MM.1S (cell line): ENCODE data around the gene KCNK17.

Experiments
- DNase-seq: peaks from one replicate; pipeline ENCODE4 v3.0.0-alpha.2; 2015
- H2AFZ ChIP-seq: fragments of 300-600 bp; sonication (generic); 2 replicates; pipeline ENCODE4 v1.6.0; 2016; ENCODE audit warnings: antibody characterized with exemption, low read length
- H3F3A ChIP-seq: fragments of 300-600 bp; sonication (generic); 2 replicates; pipeline ENCODE4 v1.6.1; 2016; ENCODE audit warnings: mild to moderate bottlenecking, antibody characterized with exemption, low read length, moderate library complexity, mixed read lengths; ENCODE audit not compliant: insufficient read depth
- H3K27ac ChIP-seq: fragments of 300-600 bp; sonication (generic); 2 replicates; pipeline ENCODE4 v1.5.1; 2016; ENCODE audit warnings: mild to moderate bottlenecking, low read length
- H3K27me3 ChIP-seq: fragments of 300-600 bp; sonication (generic); replicated peaks from 2 replicates; pipeline ENCODE4 v1.6.0; 2016; ENCODE audit warnings: low read length; ENCODE audit not compliant: insufficient read depth
- H3K36me3 ChIP-seq: fragments of 300-600 bp; sonication (generic); replicated peaks from 2 replicates; pipeline ENCODE4 v1.6.1; 2016; ENCODE audit warnings: mild to moderate bottlenecking, low read length, mixed read lengths; ENCODE audit not compliant: insufficient read depth
- H3K4me1 ChIP-seq: fragments of 300-600 bp; sonication (generic); 2 replicates; pipeline ENCODE4 v1.6.1; 2016; ENCODE audit warnings: low read length, mixed read lengths
- H3K4me2 ChIP-seq: fragments of 300-600 bp; sonication (generic); 2 replicates; pipeline ENCODE4 v1.6.0; 2016; ENCODE audit warnings: low read depth, low read length
- H3K4me3 ChIP-seq: fragments of 300-600 bp; sonication (generic); 2 replicates; pipeline ENCODE4 v1.5.1; 2016; ENCODE audit warnings: low read length, mixed read lengths
- H3K79me2 ChIP-seq: fragments of 300-600 bp; sonication (generic); 2 replicates; pipeline ENCODE4 v1.6.1; 2016; ENCODE audit warnings: mixed run types, low read length, mixed read lengths
- H3K9ac ChIP-seq: fragments of 300-600 bp; sonication (generic); 2 replicates; pipeline ENCODE4 v1.6.1; 2016; ENCODE audit warnings: low read length, mixed read lengths
- H3K9me2 ChIP-seq: fragments of 300-600 bp; sonication (generic); replicated peaks from 2 replicates; pipeline ENCODE4 v1.6.1; 2016; ENCODE audit warnings: mild to moderate bottlenecking, low read length, mixed read lengths; ENCODE audit not compliant: insufficient read depth
- H3K9me3 ChIP-seq: fragments of 300-600 bp; sonication (generic); replicated peaks from 2 replicates; pipeline ENCODE4 v1.6.1; 2016; ENCODE audit warnings: mild to moderate bottlenecking, low read length, mixed read lengths; ENCODE audit not compliant: insufficient read depth
- H4K20me1 ChIP-seq: fragments of 300-600 bp; sonication (generic); 2 replicates; pipeline ENCODE4 v1.6.1; 2016; ENCODE audit warnings: mild to moderate bottlenecking, low read length, moderate library complexity, mixed read lengths; ENCODE audit not compliant: insufficient read depth
- EZH2 ChIP-seq: fragments of 300-600 bp; sonication (generic); optimal IDR thresholded peaks from 2 replicates; pipeline ENCODE3; 2017; ENCODE audit warnings: low read depth, mild to moderate bottlenecking, antibody characterized with exemption, low read length, mixed read lengths
- EZH2phosphoT487 ChIP-seq: fragments of 300-600 bp; sonication (generic); IDR thresholded peaks from 2 replicates; pipeline ENCODE4 v1.6.1; 2018; ENCODE audit warnings: antibody characterized with exemption, low read length
- TF ChIP-seq, protein P1 (sequence below): fragments of 300-600 bp; sonication (generic); IDR thresholded peaks from 2 replicates; pipeline ENCODE4 v1.5.1; 2016; ENCODE audit warnings: antibody characterized with exemption, low read length, mixed read lengths

The KCNK17 gene

DNA sequence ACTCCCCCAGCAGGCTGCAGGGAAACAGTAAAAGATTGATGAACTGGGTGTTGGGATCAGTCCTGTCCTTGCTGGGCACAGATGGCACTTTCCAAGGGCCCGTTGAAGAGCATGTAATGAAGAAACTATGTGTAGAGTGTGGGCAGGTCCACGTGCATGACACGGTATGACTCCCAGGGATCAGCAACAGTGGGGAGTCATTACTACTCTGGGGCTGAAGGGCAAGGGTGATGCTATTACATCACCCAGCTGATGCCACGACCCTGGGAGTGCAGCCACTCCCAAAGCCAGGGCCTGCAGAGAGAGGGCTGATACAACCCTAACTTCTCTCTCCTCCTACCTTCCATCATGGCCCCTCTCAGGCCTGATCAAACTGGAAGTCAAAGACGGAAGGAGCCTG, 20.1 kb downstream of the KCNK17 start:
- Histone ChIP-seq H3K9ac (no peak overlapping the region), H3K36me3 (no peaks in the 10 kb centered on the region), H3K9me2 (no peaks in the 10 kb centered on the region), H4K20me1 (no peaks in the 10 kb centered on the region), H3K27ac (no peak overlapping the region), H3K4me2 (no peak overlapping the region), H3K9me3 (no peaks in the 10 kb centered on the region), H3K27me3 (peaks cover 3% of the 10 kb centered on the region), H3K4me1 (no peaks in the 10 kb centered on the region), H2AFZ (no peak overlapping the region), H3F3A (no peaks in the 10 kb centered on the region), H3K79me2 (no peaks in the 10 kb centered on the region), H3K4me3 (no peak overlapping the region)
- no peak for TF ChIP-seq EZH2
- TF ChIP-seq, protein P1, sequence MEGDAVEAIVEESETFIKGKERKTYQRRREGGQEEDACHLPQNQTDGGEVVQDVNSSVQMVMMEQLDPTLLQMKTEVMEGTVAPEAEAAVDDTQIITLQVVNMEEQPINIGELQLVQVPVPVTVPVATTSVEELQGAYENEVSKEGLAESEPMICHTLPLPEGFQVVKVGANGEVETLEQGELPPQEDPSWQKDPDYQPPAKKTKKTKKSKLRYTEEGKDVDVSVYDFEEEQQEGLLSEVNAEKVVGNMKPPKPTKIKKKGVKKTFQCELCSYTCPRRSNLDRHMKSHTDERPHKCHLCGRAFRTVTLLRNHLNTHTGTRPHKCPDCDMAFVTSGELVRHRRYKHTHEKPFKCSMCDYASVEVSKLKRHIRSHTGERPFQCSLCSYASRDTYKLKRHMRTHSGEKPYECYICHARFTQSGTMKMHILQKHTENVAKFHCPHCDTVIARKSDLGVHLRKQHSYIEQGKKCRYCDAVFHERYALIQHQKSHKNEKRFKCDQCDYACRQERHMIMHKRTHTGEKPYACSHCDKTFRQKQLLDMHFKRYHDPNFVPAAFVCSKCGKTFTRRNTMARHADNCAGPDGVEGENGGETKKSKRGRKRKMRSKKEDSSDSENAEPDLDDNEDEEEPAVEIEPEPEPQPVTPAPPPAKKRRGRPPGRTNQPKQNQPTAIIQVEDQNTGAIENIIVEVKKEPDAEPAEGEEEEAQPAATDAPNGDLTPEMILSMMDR = no peak
- TF ChIP-seq EZH2phosphoT487 = no peak
- DNase-seq = no peak

DNA sequence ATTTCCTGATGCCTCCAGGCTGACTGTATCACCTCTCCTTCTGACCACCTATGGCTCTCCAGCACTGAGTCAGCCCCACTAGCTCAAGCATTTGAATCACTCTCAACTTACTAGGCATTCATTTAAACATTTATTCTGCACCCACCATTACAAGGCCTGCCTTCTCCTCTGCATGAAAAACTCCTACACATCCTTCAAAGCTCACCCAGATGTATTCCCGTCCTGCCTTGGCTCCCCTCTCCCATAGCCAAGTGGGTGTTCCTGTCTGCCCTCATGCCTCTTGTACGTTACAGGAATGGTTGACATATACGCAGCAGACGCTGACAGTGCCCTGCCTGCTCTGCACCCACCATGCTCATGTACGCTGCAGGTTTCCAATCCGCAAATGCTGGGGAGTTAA, 21.6 kb downstream of the KCNK17 start:
- DNase-seq = no peak
- Histone ChIP-seq H3K9me2 (no peaks in the 10 kb centered on the region), H2AFZ (no peak overlapping the region), H3K79me2 (no peaks in the 10 kb centered on the region), H3K27ac (no peak overlapping the region), H3K4me2 (no peak overlapping the region), H3K36me3 (no peaks in the 10 kb centered on the region), H3K4me3 (no peak overlapping the region), H3K27me3 (no peaks in the 10 kb centered on the region; the same call in 1 of the 2 replicates), H3F3A (no peaks in the 10 kb centered on the region), H3K9me3 (no peaks in the 10 kb centered on the region), H4K20me1 (no peaks in the 10 kb centered on the region), H3K9ac (no peak overlapping the region), H3K4me1 (no peaks in the 10 kb centered on the region)
- TF ChIP-seq, protein P1 = no peak
- TF ChIP-seq EZH2phosphoT487 = no peak
- TF ChIP-seq EZH2 = no peak

DNA sequence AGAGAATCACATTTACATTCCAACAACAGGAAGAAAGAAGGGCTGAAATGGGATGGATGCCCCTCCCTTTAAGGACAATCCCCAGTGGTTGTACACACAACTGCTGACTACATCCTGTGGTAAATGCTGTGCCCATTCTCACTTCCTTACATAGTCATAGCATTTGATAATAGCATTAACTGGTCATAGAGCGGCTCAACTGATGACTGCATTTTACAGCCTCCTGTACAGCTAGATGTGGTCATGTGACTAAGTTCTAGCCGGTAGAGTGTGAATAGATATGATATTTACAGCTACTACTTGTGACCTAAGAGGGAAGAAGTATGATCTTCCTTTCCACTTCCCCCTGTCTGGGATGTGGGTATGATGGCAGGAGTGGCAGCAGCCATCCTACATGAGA, 24.7 kb downstream of the KCNK17 start:
- no peak overlapping the region for H3K4me2 ChIP-seq
- H3K4me3 ChIP-seq = no peak overlapping the region
- H3K9me3 ChIP-seq = no peaks in the 10 kb centered on the region
- TF ChIP-seq EZH2 (no peak), EZH2phosphoT487 (no peak)
- TF ChIP-seq, protein P1 = no peak
- no peaks in the 10 kb centered on the region for H3K4me1 ChIP-seq
- no peaks in the 10 kb centered on the region for H3F3A ChIP-seq
- DNase-seq = no peak
- H3K27ac ChIP-seq = no peak overlapping the region
- no peak overlapping the region for H3K9ac ChIP-seq
- H3K79me2 ChIP-seq = no peaks in the 10 kb centered on the region
- H3K9me2 ChIP-seq = no peaks in the 10 kb centered on the region
- no peak overlapping the region for H2AFZ ChIP-seq
- no peaks in the 10 kb centered on the region for H4K20me1 ChIP-seq
- H3K27me3 ChIP-seq = no peaks in the 10 kb centered on the region
- H3K36me3 ChIP-seq = no peaks in the 10 kb centered on the region
